ENCODE results near the gene PALS2. TPM values are rescaled to one million over a fixed set of nuclear protein-coding genes. Genes with fewer than 3 reads are reported as not detected.

Gene PALS2
- total and polyA plus RNA-seq, 9 of the 15 experiments (the other 6 are each of a cell fraction or from before 2014, with no cell fraction given), result 5.9 to 35.0 (median 17.7) TPM

DNA sequence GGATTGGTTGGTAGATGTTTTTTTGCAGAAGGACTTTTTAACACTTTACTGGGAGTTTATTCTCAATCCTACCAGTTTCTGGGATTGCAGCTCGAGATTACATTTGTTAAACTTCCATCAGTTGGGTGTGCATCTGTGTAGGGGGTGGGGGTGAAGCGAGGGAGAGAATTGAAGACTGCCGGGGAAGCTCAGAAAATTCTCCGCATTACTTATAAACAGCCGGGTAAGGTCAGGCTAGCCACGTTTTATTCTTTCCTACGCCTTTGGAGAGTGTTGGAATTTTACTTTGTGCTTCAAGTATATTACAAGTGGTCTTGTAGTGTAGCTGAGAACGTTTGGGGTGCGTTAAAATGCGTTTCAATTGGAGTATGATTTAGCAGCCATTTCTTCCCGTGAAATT lies 1.1 kb downstream of the PALS2 start:
- peak overlapping the region; percentile 80 for H3K4me2 ChIP-seq (ENCODE audit: insufficient read depth, low read length)
- CTCF ChIA-PET (ENCODE audit: low intra/inter-chr PET ratio), result no interaction called here
- peaks cover 11 to 17% of the 10 kb centered on the region in 2 experiments; a peak in 4 of 5 replicates for H3K4me1 ChIP-seq (replicated peaks in 1 of 2; ENCODE audit: control insufficient read depth in 2 of 2, insufficient read depth in 2 of 2, low read length in 2 of 2)
- BruUV-seq (replicated peaks), result TSS peak; percentile 46
- 2% methylated on average over 11 of the region's 11 CpGs for WGBS (ENCODE audit: insufficient coverage, low coverage, missing lambda C conversion rate)
- H2AFZ ChIP-seq (ENCODE audit: low read depth, low read length), result peak overlapping the region; percentile 73
- H3K79me2 ChIP-seq (ENCODE audit: control insufficient read depth, insufficient read depth, low read length), result peaks cover 57% of the 10 kb centered on the region
- H3K27ac ChIP-seq (ENCODE audit: extremely low read depth, low read depth, low read length), result peak overlapping the region; percentile 65
- H4K20me1 ChIP-seq (replicated peaks; ENCODE audit: control insufficient read depth, insufficient read depth, low read length), result peaks cover 10% of the 10 kb centered on the region
- POLR2A ChIA-PET, result interaction anchor here (0.6 kb wide), 1 partner anchor 994 kb away, joined by 3 read pairs; no protein-coding TSS in a partner anchor
- DNase-seq (ENCODE audit: extremely low read depth in 1 of 4, low spot score in 3 of 4) (peak; percentile 16 to 31 (median 27)), ATAC-seq (peak; percentile 17), FAIRE-seq (peak; percentile 35)
- H3K36me3 ChIP-seq (ENCODE audit: control insufficient read depth, insufficient read depth, low read length), result no peaks in the 10 kb centered on the region; the same call in 2 of the 3 replicates
- no peaks in the 10 kb centered on the region for H3K9me3 ChIP-seq (replicated peaks; ENCODE audit: control insufficient read depth, insufficient read depth, low read depth, low read length)
- intact Hi-C loops (cut with micrococcal nuclease) (no loop called here), in situ Hi-C loops (cut with MboI) (no loop called here)
- H3K9me1 ChIP-seq (ENCODE audit: control insufficient read depth, insufficient read depth, low read length), result no peaks in the 10 kb centered on the region
- H3K4me3 ChIP-seq, result peak overlapping the region; percentile 74
- peak overlapping the region; percentile 72 to 93 for H3K9ac ChIP-seq (ENCODE audit: insufficient read depth in 1 of 2, low read depth in 2 of 2, low read length in 2 of 2)
- peaks cover 0 to 6% of the 10 kb centered on the region in 2 experiments; a peak in 3 of 5 replicates for H3K27me3 ChIP-seq (ENCODE audit: control insufficient read depth in 2 of 2, insufficient read depth in 2 of 2, low read length in 2 of 2)
- TF ChIP-seq EGR1 (conservative IDR thresholded peaks at IDR 0.05), result 0 out of 2 replicates have a peak, but pooled peaks have one; percentile 3
- TF ChIP-seq U2AF2 (optimal IDR thresholded peaks at IDR 0.05; ENCODE audit: low read depth, low read length), result no peak
- TF ChIP-seq DPF2 (IDR thresholded peaks at IDR 0.05), result 0 out of 2 replicates have a peak, but pooled peaks have one; percentile 1
- no peak for TF ChIP-seq CREM (IDR thresholded peaks at IDR 0.05; ENCODE audit: low read depth)
- TF ChIP-seq, protein P1, sequence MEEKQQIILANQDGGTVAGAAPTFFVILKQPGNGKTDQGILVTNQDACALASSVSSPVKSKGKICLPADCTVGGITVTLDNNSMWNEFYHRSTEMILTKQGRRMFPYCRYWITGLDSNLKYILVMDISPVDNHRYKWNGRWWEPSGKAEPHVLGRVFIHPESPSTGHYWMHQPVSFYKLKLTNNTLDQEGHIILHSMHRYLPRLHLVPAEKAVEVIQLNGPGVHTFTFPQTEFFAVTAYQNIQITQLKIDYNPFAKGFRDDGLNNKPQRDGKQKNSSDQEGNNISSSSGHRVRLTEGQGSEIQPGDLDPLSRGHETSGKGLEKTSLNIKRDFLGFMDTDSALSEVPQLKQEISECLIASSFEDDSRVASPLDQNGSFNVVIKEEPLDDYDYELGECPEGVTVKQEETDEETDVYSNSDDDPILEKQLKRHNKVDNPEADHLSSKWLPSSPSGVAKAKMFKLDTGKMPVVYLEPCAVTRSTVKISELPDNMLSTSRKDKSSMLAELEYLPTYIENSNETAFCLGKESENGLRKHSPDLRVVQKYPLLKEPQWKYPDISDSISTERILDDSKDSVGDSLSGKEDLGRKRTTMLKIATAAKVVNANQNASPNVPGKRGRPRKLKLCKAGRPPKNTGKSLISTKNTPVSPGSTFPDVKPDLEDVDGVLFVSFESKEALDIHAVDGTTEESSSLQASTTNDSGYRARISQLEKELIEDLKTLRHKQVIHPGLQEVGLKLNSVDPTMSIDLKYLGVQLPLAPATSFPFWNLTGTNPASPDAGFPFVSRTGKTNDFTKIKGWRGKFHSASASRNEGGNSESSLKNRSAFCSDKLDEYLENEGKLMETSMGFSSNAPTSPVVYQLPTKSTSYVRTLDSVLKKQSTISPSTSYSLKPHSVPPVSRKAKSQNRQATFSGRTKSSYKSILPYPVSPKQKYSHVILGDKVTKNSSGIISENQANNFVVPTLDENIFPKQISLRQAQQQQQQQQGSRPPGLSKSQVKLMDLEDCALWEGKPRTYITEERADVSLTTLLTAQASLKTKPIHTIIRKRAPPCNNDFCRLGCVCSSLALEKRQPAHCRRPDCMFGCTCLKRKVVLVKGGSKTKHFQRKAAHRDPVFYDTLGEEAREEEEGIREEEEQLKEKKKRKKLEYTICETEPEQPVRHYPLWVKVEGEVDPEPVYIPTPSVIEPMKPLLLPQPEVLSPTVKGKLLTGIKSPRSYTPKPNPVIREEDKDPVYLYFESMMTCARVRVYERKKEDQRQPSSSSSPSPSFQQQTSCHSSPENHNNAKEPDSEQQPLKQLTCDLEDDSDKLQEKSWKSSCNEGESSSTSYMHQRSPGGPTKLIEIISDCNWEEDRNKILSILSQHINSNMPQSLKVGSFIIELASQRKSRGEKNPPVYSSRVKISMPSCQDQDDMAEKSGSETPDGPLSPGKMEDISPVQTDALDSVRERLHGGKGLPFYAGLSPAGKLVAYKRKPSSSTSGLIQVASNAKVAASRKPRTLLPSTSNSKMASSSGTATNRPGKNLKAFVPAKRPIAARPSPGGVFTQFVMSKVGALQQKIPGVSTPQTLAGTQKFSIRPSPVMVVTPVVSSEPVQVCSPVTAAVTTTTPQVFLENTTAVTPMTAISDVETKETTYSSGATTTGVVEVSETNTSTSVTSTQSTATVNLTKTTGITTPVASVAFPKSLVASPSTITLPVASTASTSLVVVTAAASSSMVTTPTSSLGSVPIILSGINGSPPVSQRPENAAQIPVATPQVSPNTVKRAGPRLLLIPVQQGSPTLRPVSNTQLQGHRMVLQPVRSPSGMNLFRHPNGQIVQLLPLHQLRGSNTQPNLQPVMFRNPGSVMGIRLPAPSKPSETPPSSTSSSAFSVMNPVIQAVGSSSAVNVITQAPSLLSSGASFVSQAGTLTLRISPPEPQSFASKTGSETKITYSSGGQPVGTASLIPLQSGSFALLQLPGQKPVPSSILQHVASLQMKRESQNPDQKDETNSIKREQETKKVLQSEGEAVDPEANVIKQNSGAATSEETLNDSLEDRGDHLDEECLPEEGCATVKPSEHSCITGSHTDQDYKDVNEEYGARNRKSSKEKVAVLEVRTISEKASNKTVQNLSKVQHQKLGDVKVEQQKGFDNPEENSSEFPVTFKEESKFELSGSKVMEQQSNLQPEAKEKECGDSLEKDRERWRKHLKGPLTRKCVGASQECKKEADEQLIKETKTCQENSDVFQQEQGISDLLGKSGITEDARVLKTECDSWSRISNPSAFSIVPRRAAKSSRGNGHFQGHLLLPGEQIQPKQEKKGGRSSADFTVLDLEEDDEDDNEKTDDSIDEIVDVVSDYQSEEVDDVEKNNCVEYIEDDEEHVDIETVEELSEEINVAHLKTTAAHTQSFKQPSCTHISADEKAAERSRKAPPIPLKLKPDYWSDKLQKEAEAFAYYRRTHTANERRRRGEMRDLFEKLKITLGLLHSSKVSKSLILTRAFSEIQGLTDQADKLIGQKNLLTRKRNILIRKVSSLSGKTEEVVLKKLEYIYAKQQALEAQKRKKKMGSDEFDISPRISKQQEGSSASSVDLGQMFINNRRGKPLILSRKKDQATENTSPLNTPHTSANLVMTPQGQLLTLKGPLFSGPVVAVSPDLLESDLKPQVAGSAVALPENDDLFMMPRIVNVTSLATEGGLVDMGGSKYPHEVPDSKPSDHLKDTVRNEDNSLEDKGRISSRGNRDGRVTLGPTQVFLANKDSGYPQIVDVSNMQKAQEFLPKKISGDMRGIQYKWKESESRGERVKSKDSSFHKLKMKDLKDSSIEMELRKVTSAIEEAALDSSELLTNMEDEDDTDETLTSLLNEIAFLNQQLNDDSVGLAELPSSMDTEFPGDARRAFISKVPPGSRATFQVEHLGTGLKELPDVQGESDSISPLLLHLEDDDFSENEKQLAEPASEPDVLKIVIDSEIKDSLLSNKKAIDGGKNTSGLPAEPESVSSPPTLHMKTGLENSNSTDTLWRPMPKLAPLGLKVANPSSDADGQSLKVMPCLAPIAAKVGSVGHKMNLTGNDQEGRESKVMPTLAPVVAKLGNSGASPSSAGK (IDR thresholded peaks at IDR 0.05), result no peak
- TF ChIP-seq ZNF197 (CRISPR knock-in tag; IDR thresholded peaks at IDR 0.05; ENCODE audit: low read depth), result no peak
- TF ChIP-seq, protein P2, sequence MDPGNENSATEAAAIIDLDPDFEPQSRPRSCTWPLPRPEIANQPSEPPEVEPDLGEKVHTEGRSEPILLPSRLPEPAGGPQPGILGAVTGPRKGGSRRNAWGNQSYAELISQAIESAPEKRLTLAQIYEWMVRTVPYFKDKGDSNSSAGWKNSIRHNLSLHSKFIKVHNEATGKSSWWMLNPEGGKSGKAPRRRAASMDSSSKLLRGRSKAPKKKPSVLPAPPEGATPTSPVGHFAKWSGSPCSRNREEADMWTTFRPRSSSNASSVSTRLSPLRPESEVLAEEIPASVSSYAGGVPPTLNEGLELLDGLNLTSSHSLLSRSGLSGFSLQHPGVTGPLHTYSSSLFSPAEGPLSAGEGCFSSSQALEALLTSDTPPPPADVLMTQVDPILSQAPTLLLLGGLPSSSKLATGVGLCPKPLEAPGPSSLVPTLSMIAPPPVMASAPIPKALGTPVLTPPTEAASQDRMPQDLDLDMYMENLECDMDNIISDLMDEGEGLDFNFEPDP (CRISPR knock-in tag; IDR thresholded peaks at IDR 0.05), result no peak
- TF ChIP-seq CREB1 (IDR thresholded peaks at IDR 0.05), result peak; percentile 2; the same call in 1 of the 2 replicates
- no peak for TF ChIP-seq CREB1 (CRISPR knock-in tag; IDR thresholded peaks at IDR 0.05)
